NCI-H2107 (cell line): ENCODE results near the gene FAM217B.

Experiments used
- DNase-seq: peaks from one replicate; lab custom pipeline; 2025; lab: John Stamatoyannopoulos, UW

FAM217B gene, protein sequence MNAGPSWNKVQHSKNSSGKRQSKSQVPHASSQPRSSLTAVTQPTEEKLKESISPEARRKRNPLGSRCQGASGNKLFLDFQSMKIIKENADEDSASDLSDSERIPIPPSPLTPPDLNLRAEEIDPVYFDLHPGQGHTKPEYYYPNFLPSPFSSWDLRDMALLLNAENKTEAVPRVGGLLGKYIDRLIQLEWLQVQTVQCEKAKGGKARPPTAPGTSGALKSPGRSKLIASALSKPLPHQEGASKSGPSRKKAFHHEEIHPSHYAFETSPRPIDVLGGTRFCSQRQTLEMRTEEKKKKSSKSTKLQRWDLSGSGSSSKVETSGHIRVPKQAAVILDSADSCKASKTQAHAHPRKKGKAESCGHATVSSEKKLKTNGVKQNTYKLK

DNA sequence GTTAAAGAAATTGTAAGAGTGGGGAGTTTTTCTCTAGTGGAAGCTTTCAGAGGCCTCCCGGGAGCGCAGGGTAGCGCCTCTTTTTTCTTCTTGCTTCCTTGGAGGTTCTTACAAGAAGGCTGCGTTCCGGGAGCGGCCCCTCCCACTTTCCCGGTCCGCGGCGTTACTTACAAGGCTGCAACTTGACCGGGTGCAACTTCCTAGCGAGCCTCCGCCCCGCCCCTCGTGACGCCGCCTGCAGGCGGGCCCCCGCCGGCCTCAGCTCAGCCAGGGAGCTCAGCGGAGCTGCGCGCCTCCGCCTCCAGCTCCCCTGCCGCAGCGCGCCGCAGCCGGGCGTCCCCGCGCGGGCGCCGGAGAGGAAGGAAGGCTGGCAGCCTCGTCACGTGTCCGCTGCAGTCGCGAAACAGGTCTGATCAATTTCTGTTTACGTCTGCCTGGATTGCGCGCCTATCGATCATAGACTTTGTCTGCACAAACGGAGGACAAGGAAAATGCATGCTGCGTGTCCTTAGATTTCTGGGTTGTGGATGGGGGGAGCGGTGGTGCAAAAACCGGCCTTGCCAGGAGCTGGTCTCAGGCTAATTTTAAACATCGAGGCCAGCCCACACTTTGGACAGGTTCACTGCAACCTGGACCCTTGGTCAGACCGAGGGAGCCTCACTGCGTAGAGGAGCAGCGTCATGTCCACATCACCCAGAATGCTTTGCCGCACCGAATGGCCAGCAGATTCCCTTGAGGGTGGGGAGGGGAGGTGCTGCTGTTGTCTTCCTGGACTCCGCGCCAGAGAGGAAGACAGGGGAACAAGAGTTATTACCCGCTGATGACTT is at the start of gene FAM217B, which contains the start of gene PPP1R3D:
Gene FAM217B, plus strand, starts transcription at position 261 of the 827 bp plus-strand sequence. CDS start 3,555 bp downstream, outside the sequence.
Gene PPP1R3D, minus strand, starts transcription at position 177 of the 827 bp plus-strand sequence. CDS start 374 bp downstream, outside the sequence.
- peak; percentile 80 for DNase-seq

DNA sequence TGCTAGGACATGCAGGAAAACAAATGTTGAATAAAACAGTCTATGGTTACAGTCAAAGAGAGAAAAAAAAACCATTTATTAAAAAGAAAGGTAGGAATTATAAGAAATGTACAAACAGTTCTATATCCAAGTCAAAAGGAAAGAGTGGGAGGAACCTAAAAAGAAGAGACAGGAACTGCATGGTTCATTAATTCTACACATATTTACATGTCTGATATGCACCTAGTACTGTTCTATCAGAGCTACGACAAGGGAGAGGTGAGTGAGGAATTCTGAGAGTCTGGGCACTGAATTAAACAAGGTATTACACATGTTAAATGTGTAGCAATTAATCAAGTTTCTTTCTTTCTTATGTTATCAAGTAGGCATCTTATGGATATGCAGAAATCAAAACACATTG is 48.6 kb upstream of the FAM217B start:
- no peak for DNase-seq

DNA sequence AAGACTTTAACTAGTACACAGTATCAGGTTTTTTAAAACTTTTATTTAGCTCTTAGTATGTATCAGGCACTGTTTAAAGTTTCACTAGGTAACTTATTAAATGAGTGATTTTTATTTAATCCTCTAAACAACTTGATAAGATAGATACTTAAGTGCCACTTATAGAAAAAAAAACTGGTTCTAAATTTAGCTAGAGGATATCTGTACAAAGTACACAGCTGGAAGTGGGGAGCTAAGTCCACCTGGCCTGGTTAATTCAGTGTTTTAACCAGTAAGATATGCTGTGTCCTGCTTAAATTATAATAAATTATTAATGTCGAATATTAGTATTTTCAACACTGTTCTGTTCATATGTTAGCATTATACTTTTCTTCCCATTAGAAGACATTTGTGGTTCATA is 44.3 kb upstream of the FAM217B start:
- DNase-seq: no peak

DNA sequence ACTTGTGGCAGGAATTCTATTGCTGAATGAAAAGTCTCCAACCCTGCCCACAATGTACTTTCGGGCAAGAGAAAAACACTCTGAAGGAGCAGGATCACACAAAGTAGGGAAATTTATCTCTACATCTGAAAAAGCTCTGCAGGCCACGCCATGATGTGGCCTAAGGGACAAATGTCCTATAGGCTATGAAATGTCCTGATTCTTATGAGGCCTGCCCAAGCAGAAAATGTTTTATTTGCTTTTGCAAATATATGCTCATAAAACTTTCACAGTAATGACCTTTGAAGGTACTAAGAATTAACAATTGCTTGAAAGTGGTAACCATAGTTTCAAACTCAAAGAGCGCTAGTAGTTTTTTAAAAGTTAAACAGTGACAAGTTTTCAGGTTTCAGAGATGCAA is 37.7 kb upstream of the FAM217B start:
- DNase-seq: no peak

DNA sequence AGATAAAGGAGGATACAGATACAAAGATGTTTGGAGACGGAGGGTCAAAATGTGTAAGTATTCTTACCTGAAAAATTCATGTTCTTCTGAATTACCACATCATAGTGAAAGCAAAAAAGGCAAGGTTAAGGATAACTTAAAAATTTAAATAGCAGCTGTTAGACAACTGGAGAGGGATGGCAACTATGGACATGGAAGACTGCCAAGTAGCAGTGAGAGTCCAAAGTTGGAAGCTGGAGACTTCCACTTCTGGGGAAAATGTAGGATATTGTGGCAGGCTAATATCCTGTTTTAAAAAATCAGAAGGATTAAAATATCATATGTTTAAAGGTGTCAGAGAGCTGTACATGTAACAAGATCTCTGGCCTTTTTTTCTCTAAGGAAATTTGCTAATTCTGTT is 36.6 kb upstream of the FAM217B start:
- DNase-seq: no peak

DNA sequence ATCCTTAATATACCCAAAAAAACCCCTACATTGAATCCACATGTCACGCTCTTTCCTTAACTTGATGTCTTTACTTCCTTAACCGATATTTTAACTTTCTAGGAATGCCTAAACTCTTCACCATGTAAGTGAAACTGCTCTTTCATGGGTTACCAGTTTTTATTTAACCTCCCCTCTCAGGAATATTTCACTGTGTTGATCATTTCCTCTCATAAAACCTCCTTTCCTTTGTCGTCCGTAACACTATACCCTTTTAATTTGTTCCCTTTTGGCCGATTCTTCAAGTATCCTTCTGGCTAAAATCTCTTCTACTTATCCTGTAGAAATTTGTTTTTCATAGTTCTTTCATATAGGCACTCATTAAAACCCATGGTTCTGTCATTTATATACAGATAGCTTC is 31.3 kb upstream of the FAM217B start:
- no peak for DNase-seq

DNA sequence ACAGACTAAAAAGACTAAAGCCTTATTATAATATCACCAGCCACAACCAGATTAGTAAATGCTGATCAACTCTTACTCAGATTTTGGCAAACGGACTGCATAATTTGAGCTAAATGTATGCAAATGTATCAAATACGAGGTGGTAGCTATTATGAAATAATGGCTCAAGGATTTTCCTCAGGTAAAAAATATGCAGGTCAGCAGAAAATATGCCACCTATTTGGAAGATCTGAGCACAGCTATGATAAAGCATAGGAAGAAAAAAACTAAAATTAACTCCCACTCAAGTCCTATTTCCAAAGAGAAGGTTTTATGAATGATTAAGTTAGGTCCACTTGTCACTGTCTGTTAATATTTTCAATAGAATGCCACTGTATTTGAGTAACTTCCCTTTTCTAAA is 29.1 kb upstream of the FAM217B start:
- no peak for DNase-seq

DNA sequence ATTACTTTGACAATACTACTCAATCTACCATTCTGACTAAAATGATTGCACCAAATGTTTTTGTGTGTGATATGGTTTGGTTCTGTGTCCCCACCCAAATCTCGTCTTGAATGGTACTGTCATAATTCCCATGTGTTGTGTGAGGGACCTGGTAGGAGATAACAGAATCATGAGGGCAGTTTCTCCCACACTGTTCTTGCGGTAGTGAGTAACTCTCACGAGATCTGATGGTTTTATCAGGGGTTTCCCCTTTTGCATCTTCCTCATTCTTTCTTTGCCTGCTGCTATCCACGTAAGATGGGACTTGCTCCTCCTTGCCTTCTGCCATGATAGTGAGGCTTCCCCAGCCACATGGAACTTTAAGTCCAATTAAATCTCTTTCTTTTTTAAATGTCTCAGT is 27.6 kb upstream of the FAM217B start:
- no peak for DNase-seq

DNA sequence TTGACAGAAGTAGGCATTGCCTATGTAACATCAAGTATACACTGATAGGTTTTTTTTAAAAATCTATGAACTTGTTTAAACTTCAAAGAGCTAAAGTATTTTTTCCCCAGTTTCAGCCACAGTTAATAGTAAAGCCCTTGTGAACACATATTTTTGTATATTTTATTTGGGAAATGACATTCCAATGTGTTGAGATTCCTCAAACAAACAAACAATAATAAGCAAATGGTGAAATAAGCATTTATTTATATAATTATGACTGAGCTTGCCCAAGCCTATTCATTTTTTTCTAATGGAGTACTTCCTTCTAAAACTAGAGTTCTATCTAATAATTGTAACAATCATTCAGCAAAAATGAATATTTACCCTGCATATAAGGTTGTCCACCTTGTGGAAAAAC is 19.2 kb upstream of the FAM217B start:
- no peak for DNase-seq

DNA sequence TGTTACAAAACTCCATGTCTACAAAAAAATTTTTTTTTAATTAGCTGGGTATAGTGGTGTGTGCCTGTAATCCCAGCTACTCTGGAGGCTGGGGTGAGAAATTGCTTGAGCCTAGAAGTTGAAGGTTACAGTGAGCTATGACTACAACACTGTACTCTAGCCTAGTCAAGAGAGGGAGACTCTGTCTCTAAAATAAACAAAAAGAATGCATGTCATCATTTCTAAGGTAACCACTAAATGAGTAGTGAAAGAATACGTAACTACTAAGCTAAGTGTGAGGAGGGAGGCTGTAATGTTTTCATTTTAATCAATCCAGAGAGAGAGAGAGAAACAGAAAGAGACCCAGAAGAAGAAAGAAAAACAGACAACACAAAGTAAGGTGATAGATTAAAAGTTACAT is 16.7 kb upstream of the FAM217B start:
- no peak for DNase-seq

DNA sequence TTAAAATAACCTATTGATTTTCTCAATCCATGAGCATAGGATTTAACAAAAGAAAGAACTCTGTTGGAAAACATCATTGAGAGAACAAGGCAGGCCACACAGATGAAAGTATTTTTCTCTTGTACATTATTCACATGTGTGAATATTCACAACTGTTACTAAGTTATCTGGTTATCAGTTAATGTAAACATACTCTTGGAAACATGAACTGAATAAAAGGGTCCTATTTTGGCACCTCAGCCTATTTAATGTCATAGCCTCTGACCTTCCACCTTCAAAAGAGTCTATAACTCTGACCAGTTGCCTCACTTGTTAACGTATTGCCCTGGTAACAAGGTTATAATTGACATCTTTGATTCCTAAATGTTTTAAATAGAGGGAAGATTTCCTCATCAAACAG is 14.8 kb upstream of the FAM217B start:
- DNase-seq: no peak

DNA sequence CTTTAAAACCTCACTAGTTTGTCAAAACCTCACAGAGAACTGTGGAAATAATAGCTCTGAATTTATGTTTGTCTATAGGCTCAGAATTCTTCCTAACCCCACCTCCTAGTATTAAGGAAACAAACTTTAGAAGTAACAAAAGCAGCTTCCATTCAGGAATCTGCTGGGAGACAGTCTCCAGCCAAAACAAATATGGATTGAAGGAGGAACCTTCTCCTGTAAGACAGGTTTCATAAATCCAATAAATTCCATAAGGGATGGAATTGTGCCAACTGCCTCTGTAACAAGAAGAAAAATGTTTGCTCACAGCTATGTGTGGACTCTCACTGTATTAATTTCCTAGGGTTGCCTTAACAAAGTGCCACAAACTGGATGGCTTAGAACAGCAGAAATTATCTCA is 14.3 kb upstream of the FAM217B start:
- no peak for DNase-seq

DNA sequence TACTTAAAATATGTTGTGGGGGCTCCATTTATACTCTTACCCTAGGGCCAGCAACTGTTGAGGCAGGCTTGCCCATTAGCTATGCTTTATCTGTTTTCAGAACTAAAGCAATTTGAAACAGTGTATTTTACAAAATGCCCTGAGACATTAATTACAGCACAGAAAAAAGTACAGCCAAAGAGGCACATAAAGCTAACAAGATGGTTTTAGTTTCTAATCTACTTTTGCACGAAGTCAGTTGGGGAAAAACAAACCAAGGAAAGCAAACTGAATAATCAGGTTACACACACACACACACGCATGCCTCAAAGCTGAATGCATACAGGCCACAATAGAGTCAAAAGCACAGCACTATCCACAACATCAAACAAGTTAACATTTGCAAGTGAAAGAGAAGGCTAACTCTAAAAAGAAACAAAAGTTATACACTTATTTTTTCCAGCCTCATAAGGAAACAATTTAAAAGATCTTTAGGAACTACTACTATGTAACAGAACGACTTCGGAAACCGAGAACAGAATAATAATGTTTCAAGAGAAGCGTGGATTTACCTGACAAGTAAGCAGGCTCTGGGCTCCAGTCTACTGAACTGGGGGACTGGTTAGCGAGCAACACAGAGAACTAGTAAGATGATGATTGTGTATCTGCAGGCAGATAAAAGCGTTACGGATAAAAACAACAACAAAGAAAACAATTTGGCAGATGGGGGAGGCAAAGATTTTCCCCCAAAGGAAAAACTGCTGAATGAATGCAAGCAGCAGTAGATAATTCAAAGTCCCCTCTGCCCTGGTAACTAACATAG is 8.5 kb upstream of the FAM217B start:
- DNase-seq: no peak

DNA sequence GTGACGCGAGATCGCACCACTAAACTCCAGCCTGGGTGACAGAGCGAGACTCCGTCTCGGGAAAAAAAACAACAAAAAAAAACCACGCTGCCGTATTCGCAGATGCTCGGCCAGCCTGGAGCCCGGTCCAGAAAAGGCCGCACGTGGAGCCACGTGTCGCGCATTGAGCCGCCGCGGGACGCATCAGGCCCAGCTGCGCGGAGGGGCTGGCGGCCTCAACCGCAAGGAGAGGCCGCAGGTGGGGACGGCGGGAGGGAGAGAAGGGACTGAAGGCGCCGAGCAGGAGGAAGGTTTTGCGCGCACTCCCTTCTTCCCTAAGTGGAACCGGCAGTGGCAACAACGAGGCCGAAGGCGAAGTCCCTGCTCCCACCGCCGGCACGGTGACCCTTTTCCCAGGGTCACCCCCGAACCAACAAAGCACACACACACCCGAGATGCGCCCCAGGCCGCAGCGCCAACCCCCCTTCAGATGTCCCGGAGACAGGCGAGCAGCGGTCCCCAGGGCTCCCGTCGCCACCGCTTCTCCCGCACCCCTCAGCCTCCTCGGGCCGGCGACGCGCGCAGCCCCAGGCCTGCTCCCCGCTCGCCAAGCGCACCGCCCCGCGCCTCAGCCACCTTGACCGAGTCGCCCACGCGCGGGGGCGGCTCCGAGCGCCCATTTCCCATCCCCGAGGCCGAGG is 7.4 kb upstream of the FAM217B start:
- no peak for DNase-seq

DNA sequence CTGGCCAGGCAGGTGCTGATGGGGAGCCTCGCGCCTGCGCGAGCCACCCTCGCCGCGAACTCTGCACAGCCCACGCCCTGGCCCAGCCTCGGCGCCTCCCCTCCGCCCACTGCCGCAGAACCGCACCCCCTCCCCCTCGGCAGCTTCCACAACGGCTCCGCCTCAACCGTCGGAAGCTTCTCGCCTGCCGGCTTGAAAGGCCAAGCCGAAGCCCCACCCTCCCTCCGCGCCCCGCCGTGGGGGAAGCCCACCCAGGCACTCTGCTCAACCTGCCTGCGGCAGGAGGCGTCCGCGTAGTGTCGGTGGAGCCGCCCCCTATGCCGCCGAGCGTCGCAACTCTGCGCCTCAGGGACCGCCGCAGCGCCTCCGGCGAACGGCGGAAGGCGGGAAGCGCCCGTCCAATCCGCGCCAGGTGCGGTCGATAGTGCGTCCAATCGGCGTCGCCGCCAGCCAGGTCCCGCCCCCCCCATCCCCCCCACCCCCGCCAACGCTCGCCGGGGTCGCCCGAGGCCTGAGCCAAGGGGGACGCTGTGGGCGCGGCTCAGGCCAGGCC is 6.8 kb upstream of the FAM217B start, which contains the start of gene SYCP2:
Gene SYCP2, minus strand, starts transcription at position 342 of the 553 bp plus-strand sequence. CDS start 11,224 bp downstream, outside the sequence.
- DNase-seq: no peak

DNA sequence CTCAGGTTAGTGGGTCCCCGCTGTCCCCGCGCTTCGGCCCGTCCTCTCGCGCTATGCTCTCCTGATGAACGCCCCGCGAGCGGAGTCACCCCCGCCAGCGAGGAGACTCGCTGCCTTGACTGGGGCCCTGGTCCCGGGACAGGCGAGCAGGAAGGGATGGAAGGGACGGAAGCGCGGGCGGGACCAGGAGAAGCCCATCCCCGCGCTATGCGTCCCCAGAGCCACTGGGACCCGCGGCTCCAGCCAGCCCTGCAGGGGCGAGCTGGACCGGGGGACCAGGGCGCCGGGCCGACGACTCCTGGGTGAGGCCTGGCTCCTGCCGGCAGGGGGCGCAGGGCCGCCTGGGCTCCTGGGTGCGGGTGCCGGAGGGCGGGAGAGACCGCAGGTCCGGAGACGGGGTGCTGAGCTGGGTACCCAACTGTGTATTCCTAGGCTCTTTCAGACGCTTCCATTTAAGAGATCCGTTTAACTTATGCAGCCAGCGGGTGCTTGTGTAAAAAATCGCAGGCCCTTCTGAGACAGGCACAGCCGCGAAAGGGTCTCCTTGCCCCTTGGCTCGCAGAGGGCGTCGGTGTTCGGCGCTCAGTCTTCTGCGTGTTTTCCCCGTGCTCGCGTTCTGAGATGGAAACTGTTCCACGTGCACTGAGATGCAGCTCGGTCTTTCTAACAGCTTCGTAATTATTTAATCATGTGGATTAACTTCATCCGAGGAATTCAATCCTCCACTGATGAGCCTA is 6.2 kb upstream of the FAM217B start:
- DNase-seq: peak; percentile 72

DNA sequence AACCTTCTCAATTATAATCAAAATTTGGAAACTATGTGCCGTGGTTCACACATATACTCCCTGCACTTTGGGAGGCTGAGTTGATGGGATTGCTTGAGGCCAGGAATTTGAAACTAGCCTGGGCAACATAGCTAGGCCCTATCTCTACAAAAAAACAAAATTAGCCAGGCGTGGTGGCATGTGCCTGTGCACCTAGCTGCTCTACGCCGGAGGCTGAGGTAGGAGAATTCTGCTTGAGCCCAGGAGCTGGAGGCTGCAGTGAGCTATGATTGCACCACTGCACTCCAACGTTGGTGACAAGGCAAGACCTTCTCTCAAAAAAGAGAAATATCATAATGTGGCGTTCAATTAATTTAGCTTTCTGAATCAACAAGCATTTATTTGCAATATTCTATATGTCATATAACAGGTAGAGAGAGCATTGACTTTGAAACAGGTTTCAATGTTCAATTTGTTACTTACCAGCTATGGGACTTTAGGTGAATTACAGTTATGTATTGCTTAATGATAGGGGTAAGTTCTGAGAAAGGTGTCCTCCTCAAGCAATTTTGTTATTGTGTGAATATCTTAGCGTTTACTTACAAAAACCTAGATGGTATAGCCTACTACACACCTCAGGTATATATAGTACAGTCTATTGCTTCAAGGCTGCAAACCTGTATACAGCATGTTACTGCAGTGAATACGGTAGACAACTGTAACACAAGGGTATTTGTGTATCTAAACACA is 4.6 kb upstream of the FAM217B start:
- no peak for DNase-seq

DNA sequence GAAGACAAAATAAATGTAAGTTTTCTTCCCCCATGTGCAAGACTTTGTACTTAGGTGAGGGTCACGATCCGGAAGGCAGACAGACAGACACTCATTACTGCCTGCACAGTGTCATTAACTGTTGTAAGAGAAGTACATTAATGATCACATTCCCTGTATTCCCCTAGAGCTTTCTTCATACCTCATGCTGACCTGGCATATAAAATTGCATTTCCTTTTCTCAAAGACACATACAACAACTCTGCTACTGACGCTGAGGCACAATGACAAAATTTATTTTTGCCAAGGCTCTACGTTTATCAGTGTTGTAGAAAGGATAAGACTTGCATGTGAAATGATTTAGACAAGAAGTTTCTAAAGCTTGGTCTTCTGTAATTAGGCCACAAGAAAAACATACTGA is 3.8 kb upstream of the FAM217B start:
- DNase-seq: no peak

DNA sequence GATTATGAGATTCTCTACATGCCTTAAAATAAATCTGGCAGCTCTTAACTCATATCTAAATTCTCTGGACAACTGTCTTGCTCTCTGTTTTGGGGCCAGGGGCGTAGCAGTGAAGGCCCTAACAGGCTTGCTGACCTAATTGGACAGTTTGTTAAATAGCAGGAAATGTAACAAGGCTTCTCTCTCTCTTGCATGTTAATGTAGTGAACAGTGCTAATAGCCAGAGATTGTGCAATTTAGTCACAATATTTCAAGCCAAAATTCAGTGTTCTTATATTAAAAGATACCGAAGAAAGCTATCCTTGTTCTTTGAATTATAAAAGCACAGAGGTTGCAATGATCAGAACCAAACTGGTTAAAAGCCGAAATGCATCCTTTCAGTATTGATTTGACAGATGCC is 3.0 kb upstream of the FAM217B start:
- DNase-seq: no peak

DNA sequence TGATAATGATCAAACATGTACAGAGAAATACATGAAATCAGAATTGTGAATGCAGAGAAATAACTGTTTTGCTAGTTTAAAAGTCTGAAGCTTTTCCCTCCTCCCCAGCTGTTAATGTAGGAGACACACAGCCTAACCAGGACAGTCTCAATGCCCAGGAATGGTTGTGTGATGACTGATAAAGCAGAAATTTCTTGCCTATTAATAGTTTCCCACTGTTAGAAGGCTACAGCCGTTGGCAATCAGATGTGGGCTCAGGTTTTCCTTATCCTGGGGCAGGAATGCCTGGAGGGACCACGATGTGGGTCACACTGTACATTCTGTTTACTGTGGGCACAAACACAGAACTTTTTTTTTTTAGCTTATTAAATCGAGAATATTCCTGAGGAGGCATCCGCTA is 2.0 kb upstream of the FAM217B start:
- DNase-seq: no peak
